C4-2B (cell line): ENCODE results near the gene LRSAM1.

ENCODE experiments used
- H3K27ac ChIP-seq: fragments of 450-650 bp; 2 replicates; pipeline ENCODE4 v1.5.1; 2017
- CTCF ChIP-seq: fragments of 450-650 bp; conservative IDR thresholded peaks from 2 replicates; pipeline ENCODE4 v1.5.1; 2017; ENCODE audit warnings: mild to moderate bottlenecking
- ZFX ChIP-seq: fragments of 450-650 bp; IDR thresholded peaks from 2 replicates; pipeline ENCODE4 v1.6.1; 2017

LRSAM1 gene

GRCh38 chr9:127421057-127421456, 30.3 kb upstream of the LRSAM1 start:
- H3K27ac ChIP-seq = no peak overlapping the region
- TF ChIP-seq ZFX (no peak), CTCF (no peak)

GRCh38 chr9:127422133-127422782, 29.1 kb upstream of the LRSAM1 start:
- no peak overlapping the region for H3K27ac ChIP-seq
- no peak for TF ChIP-seq CTCF
- TF ChIP-seq ZFX = no peak

GRCh38 chr9:127422787-127423186, 28.5 kb upstream of the LRSAM1 start:
- TF ChIP-seq ZFX = no peak
- TF ChIP-seq CTCF = no peak
- no peak overlapping the region; the same call in 1 of the 2 replicates for H3K27ac ChIP-seq

GRCh38 chr9:127423476-127423933, 27.8 kb upstream of the LRSAM1 start:
- no peak for TF ChIP-seq ZFX
- no peak for TF ChIP-seq CTCF
- H3K27ac ChIP-seq = peak overlapping the region; percentile 84

GRCh38 chr9:127423934-127424675, 27.2 kb upstream of the LRSAM1 start, which contains the start of gene ZNF79:
TSS of gene ZNF79 (plus strand) at chr9:127424382. CDS start at chr9:127424788, 406 bp downstream.
- H3K27ac ChIP-seq = peak within 1 kb of the TSS; percentile 84
- peak; percentile 42; the same call in 1 of the 2 replicates for TF ChIP-seq ZFX
- no peak for TF ChIP-seq CTCF

- TF ChIP-seq ZFX (no peak), CTCF (no peak; the same call in 1 of the 2 replicates)
- peak overlapping the region; percentile 84 for H3K27ac ChIP-seq
These were observed 26.7 kb upstream of the LRSAM1 start for GRCh38 chr9:127424676-127424999.

GRCh38 chr9:127426756-127427155, 24.6 kb upstream of the LRSAM1 start:
- no peak for TF ChIP-seq CTCF
- no peak for TF ChIP-seq ZFX
- H3K27ac ChIP-seq = no peak overlapping the region
